Activated T-helper 17 cell treated with anti-CD3 and anti-CD28 coated beads, Interleukin-2, amount 50 U/mL, for 72 hours (primary cell): ENCODE results near the gene THEMIS. TPM values are rescaled to one million over a fixed set of nuclear protein-coding genes. Genes with fewer than 3 reads are reported as not detected.
"Not testable (repeated sequence)": the region's sequence is repeated elsewhere in the genome, so short reads cannot be mapped to it uniquely, and the experiment has no call there.

ENCODE experiments used
- ATAC-seq: fragments of 150-1000 bp; cut with Tn5 transposase; replicated peaks from 2 replicates; pipeline ENCODE4 v1.10.0; 2021; ENCODE audit warnings: mild to moderate bottlenecking, moderate library complexity
- H3K27ac Mint-ChIP-seq: one replicate; pipeline ENCODE4 v1.8.0; 2022; ENCODE audit warnings: mixed read lengths
- H3K27me3 Mint-ChIP-seq: one replicate; pipeline ENCODE4 v1.8.0; 2022; ENCODE audit warnings: mixed read lengths
- H3K36me3 Mint-ChIP-seq: one replicate; pipeline ENCODE4 v1.8.0; 2022; ENCODE audit warnings: low read depth, mild to moderate bottlenecking, mixed read lengths
- H3K4me1 Mint-ChIP-seq: one replicate; pipeline ENCODE4 v1.8.0; 2022; ENCODE audit warnings: mixed read lengths
- H3K4me3 Mint-ChIP-seq: one replicate; pipeline ENCODE4 v1.8.0; 2022; ENCODE audit warnings: mild to moderate bottlenecking, mixed read lengths
- H3K9me3 Mint-ChIP-seq: one replicate; pipeline ENCODE4 v1.8.0; 2022; ENCODE audit warnings: mixed read lengths
- total RNA-seq, 2 donors: library from RNA; stranded (reverse); gene quantifications; one replicate each; pipeline ENCODE4 v1.2.3, GENCODE V29; 2022

The THEMIS gene
- total RNA-seq, 2 donors from 2014 or later = 64.9 to 72.9 TPM

DNA sequence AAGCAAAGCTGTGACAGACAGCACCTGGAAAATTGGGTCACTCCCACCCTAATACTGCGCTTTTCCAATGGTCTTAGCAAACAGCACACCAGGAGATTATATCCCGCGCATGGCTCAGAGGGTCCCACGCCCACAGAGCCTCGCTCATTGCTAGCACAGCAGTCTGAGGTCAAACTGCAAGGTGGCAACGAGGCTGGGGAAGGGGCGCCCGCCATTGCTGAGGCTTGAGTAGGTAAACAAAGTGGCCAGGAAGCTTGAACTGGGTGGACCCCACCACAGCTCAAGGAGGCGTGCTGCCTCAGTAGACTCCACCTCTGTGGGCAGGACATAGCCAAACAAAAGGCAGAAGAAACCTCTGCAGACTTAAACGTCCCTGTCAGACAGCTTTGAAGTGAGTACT is 25.6 kb upstream of the THEMIS start:
- H3K4me3 Mint-ChIP-seq, H3K27me3 Mint-ChIP-seq, H3K36me3 Mint-ChIP-seq, H3K27ac Mint-ChIP-seq, ATAC-seq: not testable (repeated sequence)
- Mint-ChIP-seq H3K4me1 (peaks cover 38% of the 10 kb centered on the region), H3K9me3 (peaks cover 12% of the 10 kb centered on the region)

DNA sequence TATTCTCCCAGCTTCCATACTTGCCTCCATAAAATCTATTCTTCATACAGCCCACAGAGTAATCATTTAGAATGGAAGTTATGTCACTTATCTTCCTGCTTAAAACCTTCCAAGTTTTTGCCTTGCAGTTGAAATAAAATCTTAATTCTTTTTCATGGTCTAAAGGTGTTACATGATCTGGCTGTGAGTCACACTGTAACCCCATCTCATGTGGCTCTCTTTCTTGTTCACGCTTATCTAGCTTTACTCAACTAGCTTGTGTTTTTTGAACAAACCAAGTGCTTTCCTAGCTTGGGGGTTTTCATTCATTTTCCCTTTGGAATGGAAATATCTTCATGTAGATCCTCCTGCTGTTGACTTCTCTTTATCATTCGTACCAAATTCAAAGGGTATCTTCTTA is 23.6 kb upstream of the THEMIS start:
- H3K36me3 Mint-ChIP-seq = no peaks in the 10 kb centered on the region
- H3K4me1 Mint-ChIP-seq = peaks cover 45% of the 10 kb centered on the region
- no peaks in the 10 kb centered on the region for H3K27me3 Mint-ChIP-seq
- peak; percentile 88 for ATAC-seq
- peaks cover 12% of the 10 kb centered on the region for H3K9me3 Mint-ChIP-seq
- no peak overlapping the region for H3K27ac Mint-ChIP-seq
- peak overlapping the region; percentile 22 for H3K4me3 Mint-ChIP-seq

DNA sequence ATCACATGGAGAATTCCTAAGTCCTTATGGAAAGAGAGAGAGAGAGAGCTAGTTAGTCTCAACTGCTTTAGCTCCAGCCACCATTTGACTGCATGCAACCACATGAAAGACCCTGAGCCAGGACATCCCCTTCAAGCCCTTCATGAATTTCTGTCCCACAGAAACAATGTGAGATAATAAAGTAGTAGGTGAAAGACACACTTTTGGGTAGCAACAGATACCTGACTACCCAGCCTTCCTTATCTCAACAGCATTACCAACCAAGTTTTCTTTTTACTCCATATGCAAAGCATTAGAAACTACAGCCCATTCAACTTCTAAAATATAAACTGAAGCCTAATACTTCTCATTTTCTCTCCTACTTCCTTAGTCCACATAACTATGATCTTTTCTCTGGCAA is 23.2 kb upstream of the THEMIS start:
- peak; percentile 49 for ATAC-seq
- Mint-ChIP-seq H3K27me3 (no peaks in the 10 kb centered on the region), H3K9me3 (peaks cover 11% of the 10 kb centered on the region), H3K4me3 (peak overlapping the region; percentile 22), H3K4me1 (peaks cover 49% of the 10 kb centered on the region), H3K36me3 (no peaks in the 10 kb centered on the region), H3K27ac (no peak overlapping the region)

DNA sequence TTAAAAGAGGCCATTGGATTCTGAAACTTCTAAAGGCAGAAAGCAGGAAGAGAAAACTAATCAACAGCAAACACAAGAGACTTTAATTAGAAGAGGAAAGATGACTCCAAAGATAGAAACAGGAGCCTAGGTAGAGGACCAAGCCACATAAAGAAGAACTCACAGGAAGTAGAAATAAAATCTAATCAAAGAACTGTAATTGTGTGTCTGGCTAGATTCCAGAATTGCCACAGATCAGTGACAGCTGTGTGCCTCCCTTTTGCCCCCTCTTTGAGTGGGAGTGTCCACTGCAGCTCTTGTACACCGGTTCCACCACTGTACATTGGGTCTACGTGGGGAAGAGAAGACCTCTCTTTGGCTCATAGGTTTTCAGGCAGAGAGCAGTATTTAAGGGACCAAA is 22.3 kb upstream of the THEMIS start:
- Mint-ChIP-seq H3K4me1 (peaks cover 48% of the 10 kb centered on the region), H3K27me3 (no peaks in the 10 kb centered on the region), H3K27ac (peak overlapping the region; percentile 6), H3K4me3 (peak overlapping the region; percentile 60), H3K9me3 (peaks cover 5% of the 10 kb centered on the region), H3K36me3 (no peaks in the 10 kb centered on the region)
- ATAC-seq = no peak

DNA sequence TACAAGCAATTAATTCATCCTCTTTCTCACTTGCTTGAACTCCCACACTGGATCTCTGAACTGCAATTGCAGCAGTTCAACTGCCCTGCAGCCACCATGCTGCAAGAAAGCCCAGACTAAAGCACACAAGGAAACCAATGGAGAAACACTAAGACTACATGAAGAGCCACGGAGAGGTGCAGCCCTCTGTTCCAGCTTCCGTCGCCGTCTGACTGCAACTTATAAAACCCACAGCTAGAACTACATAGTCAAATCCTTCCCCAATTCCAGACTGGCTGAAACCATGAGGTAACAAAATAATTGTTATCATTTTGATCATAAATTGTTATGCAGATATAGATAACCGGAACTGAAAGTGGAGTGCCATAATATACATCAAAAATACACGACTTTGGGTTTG is 21.1 kb upstream of the THEMIS start:
- no peak for ATAC-seq
- peak overlapping the region; percentile 60 for H3K4me3 Mint-ChIP-seq

DNA sequence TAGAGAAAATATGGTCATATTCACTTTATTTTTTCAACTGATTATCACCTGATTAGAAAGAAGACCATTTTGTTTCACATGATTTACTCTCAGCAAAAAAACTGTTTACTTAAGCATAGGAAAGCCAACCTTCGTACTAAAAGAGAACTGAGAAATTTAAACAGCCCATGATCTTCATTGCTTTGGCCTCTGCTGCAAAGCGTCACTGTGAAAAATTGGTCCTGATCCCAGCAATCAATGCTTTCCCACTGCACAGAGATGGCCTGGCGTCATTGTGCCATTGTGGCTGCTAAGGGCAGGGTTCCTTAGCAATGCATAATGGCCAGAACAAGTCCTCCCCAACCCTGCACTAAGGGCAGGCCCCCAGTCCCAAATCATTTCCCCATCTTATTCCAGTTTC is 19.9 kb upstream of the THEMIS start:
- H3K36me3 Mint-ChIP-seq = no peaks in the 10 kb centered on the region
- H3K4me3 Mint-ChIP-seq = peak overlapping the region; percentile 77
- H3K4me1 Mint-ChIP-seq = peaks cover 54% of the 10 kb centered on the region
- no peak overlapping the region for H3K27ac Mint-ChIP-seq
- H3K27me3 Mint-ChIP-seq = no peaks in the 10 kb centered on the region
- ATAC-seq = no peak
- H3K9me3 Mint-ChIP-seq = peaks cover 5% of the 10 kb centered on the region

More for the DNA sequence above, 21.1 kb upstream of the THEMIS start:
- Mint-ChIP-seq H3K36me3 (no peaks in the 10 kb centered on the region), H3K4me1 (peaks cover 51% of the 10 kb centered on the region), H3K9me3 (peaks cover 5% of the 10 kb centered on the region), H3K27ac (peak overlapping the region; percentile 6), H3K27me3 (no peaks in the 10 kb centered on the region)

DNA sequence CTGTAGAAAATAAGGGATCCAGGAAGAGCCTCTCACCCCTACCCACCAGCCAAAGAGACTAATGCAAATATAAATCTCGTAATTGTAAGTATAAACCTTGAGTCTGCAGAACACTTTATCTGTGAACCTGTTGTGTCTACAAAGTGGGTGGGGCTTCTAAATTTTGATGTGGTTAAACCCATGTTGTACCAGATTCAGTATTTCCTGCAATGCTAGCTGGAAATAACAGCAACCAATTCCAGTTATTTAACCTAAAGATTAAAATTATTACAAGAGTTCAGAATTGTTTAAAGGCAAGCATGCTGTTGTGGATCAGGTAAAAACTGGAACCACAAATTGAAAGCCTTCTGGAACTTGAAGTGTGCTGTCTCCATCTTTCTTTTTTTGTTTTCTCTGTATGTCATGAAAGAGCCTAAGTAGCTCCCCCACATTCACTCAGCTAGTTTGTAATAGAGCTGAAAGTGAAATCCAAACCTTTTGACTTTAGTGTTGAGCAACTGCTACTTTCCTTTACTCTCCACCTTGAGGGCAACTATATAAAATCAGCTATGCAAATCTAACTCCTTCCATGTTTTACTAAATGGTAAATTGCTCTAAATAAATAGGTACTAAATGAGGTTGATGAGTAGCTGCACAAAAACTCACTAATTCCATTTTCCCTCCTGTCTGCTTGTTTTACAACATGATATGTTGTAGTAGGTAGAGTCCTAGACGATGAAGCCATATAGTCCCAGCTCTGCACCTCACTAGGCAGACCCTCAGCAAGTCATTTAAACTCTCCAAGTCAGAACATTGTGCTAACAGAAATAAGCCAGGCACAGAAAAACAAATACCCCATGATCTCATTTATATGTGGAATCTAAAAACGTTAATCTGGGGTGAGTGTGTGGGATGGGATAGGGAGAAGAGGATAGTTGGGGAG is 17.9 kb upstream of the THEMIS start:
- Mint-ChIP-seq H3K4me3 (peak overlapping the region; percentile 77), H3K27me3 (no peaks in the 10 kb centered on the region), H3K27ac (peak overlapping the region; percentile 44), H3K4me1 (peaks cover 52% of the 10 kb centered on the region), H3K36me3 (no peaks in the 10 kb centered on the region), H3K9me3 (no peaks in the 10 kb centered on the region)
- ATAC-seq = peak; percentile 84

DNA sequence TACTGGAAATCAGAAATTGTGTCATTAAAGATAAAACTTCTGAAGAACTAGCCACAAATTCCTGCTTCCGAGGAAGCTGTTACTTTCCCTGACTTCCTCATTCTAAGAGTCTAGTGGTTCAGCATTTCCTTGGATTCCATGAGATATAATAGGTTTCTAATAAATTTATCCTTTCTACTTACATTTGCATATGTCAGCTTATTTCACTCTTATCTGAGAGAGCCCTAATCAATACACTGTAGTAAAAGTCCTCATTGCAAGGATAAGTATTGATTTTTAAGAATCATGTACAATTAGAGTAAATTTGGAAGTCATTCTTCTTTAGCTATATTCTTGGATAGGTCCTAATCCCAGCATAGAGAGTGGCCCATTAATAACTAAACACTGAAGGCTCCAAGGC is 16.9 kb upstream of the THEMIS start:
- peak overlapping the region; percentile 77 for H3K4me3 Mint-ChIP-seq

DNA sequence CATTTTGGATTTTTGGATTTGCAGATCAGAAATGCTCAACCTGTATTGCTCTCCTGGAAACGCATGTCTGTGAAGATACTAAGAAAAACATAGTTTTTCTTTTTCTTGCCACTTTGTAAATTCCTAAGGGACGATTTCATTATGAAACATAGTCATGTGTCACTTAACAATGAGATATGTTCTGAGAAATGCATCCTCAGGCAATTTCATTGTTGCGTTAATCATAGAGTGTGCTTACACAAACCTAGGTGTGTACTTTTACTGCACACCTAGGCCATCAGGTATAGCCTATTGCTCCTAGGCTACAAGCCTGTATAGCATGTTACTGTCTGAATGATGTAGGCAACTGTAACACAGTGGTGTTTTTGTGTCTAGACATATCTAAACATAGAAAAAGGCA is 13.4 kb upstream of the THEMIS start:
- H3K4me3 Mint-ChIP-seq = peak overlapping the region; percentile 77
- peak; percentile 49 for ATAC-seq
- H3K36me3 Mint-ChIP-seq = peaks cover 5% of the 10 kb centered on the region
- peak overlapping the region; percentile 63 for H3K27ac Mint-ChIP-seq
- peaks cover 42% of the 10 kb centered on the region for H3K4me1 Mint-ChIP-seq
- H3K9me3 Mint-ChIP-seq = peaks cover 8% of the 10 kb centered on the region
- no peaks in the 10 kb centered on the region for H3K27me3 Mint-ChIP-seq

More for the DNA sequence above, 16.9 kb upstream of the THEMIS start:
- Mint-ChIP-seq H3K36me3 (no peaks in the 10 kb centered on the region), H3K27ac (peak overlapping the region; percentile 44), H3K9me3 (peaks cover 3% of the 10 kb centered on the region), H3K27me3 (no peaks in the 10 kb centered on the region), H3K4me1 (peaks cover 51% of the 10 kb centered on the region)
- ATAC-seq = no peak

DNA sequence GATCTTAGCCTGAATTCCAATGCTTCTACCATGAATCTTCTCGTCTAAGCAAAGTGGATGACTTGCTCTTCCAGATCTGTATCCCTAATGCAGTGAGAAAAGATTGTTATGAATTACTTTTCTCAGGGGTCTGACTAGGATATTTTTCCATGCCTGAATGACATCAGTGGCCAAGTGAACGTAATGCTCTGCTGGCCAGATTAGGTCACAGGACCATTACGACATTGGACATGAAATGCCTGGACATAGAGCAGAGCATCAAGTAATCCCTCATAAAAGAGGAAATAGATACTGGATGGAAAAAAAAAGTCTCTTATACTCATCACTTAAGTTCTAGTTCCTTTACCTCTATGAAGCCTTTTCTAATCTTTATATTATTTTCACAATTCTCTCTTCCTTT is 12.1 kb upstream of the THEMIS start:
- H3K36me3 Mint-ChIP-seq = peaks cover 5% of the 10 kb centered on the region
- peak overlapping the region; percentile 47 for H3K27ac Mint-ChIP-seq
- H3K27me3 Mint-ChIP-seq = no peaks in the 10 kb centered on the region
- ATAC-seq = no peak
- peaks cover 8% of the 10 kb centered on the region for H3K9me3 Mint-ChIP-seq
- peak overlapping the region; percentile 77 for H3K4me3 Mint-ChIP-seq
- peaks cover 42% of the 10 kb centered on the region for H3K4me1 Mint-ChIP-seq

DNA sequence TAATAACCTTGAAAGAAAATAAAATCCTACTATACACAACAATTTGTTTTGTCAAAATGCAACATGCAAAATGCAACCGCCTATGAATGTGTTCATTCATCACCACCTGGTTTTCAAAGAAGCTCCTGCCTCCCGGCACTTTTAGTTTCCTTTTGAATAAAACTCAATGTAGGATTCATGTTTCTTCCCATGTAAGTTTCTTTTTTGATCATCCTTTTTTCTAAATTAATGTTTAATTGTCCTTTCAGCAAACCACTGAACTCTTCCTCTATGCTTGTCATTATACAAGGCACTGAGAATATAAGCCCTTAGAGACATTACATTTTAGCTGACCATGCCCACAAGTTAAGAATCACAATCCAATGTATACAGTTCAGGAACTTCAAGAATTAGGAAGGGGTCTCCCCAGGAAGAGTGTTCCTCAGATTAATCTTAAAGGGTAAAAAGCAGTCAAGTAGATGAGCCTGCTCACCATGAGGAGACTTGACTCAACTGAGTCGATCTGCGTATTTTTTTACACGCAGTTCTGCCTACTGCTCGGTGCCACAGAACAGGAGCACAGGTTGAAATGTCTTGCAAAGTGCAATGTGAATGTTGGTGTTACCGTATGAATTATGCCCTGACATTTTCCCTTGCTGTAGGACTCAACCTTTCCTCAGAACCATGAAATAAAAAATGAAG is 7.2 kb upstream of the THEMIS start:
- peak overlapping the region; percentile 89 for H3K27ac Mint-ChIP-seq
- H3K27me3 Mint-ChIP-seq = no peaks in the 10 kb centered on the region
- peaks cover 8% of the 10 kb centered on the region for H3K9me3 Mint-ChIP-seq
- peaks cover 37% of the 10 kb centered on the region for H3K4me1 Mint-ChIP-seq
- peak; percentile 86 for ATAC-seq
- peaks cover 5% of the 10 kb centered on the region for H3K36me3 Mint-ChIP-seq
- peak overlapping the region; percentile 79 for H3K4me3 Mint-ChIP-seq

DNA sequence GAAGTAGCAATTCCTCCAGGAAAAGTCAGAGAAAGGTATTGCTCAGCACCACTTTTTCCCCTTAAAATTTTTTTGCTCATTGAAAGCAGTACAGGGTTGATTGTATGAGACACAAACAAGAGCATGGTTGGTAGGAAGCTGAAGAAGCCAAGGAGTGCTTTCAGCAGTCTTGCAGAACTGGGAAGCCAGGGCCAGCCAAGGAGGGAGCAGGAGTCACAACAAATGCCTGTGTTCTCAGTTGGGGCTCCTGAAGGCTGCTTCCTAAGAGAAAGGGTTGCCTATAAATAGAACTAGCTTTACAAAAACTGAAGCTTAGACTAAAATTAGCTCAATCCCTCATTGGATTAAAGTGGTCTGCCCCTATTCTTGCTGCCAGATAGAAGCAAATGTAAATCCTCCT is 3.3 kb upstream of the THEMIS start:
- Mint-ChIP-seq H3K36me3 (peaks cover 14% of the 10 kb centered on the region), H3K4me1 (peaks cover 27% of the 10 kb centered on the region), H3K27ac (peak overlapping the region; percentile 56), H3K9me3 (no peaks in the 10 kb centered on the region), H3K4me3 (peak overlapping the region; percentile 96), H3K27me3 (no peaks in the 10 kb centered on the region)
- no peak for ATAC-seq

DNA sequence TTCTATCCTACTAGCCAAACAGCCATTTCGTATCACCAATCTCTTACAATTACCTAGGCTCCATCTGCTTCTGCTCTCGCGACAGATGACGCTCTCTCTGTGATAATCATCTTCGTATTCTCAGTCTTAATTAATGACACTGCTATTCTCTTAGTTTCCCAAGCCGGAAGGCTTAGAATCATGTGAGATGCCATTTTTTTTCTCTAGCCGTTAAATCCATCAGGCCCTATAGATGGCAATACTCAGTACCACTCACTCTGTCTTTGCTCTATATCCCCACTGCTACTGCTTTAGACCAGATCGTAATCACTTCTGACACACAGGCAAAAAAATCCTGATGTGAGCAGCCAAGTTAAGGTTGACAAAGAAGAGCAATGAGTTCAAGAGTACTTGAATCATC is 2.1 kb upstream of the THEMIS start:
- no peaks in the 10 kb centered on the region for H3K27me3 Mint-ChIP-seq
- H3K4me1 Mint-ChIP-seq = peaks cover 22% of the 10 kb centered on the region
- H3K27ac Mint-ChIP-seq = peak overlapping the region; percentile 94
- H3K36me3 Mint-ChIP-seq = peaks cover 26% of the 10 kb centered on the region
- peak overlapping the region; percentile 96 for H3K4me3 Mint-ChIP-seq
- H3K9me3 Mint-ChIP-seq = no peaks in the 10 kb centered on the region
- peak; percentile 30 for ATAC-seq

DNA sequence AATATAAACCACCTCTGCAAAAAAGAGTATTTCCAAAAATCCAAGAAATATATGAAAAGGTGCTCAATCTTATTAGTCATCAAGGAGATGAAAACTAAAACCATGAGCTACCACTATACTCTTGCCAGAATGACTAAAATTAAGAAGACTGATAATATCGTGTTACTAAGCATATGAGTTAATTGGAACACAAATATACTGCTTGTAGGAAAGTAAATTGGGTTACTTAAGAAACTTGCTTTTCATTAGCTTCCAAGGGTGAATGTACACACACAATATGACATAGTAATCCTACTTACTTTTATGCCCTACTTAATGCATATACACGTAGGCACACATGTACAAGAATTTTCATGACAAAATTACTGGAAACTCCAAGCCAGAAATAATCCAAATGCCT is 3.4 kb downstream of the THEMIS start:
- Mint-ChIP-seq H3K4me3 (peak overlapping the region; percentile 96), H3K27ac (peak overlapping the region; percentile 94)

DNA sequence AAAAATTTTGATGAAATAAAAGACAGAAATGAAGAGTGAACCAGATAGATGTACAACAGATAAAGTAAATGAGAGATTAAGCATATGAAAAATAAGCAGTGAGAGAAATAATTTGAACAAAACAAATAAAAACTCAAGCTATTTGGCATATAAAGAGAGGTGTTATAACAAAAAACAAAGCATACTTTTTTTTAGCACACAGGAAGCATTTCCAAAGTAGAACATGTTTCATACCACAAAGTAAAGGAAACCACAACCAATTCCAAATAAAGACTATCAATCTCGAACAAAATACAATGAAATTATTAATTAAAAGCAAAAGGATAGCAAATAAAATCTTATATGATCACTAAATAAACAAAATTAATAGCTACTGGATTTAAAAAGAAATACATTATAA is 6.8 kb downstream of the THEMIS start:
- H3K4me1 Mint-ChIP-seq = peaks cover 34% of the 10 kb centered on the region
- peaks cover 69% of the 10 kb centered on the region for H3K36me3 Mint-ChIP-seq
- no peak for ATAC-seq

More for the DNA sequence above, 3.4 kb downstream of the THEMIS start:
- peaks cover 15% of the 10 kb centered on the region for H3K4me1 Mint-ChIP-seq
- no peaks in the 10 kb centered on the region for H3K27me3 Mint-ChIP-seq
- H3K36me3 Mint-ChIP-seq = peaks cover 51% of the 10 kb centered on the region
- H3K9me3 Mint-ChIP-seq = no peaks in the 10 kb centered on the region
- peak; percentile 76 for ATAC-seq

More for the DNA sequence above, 6.8 kb downstream of the THEMIS start:
- Mint-ChIP-seq H3K9me3 (peaks cover 3% of the 10 kb centered on the region), H3K27ac (peak overlapping the region; percentile 88), H3K4me3 (peak overlapping the region; percentile 86), H3K27me3 (no peaks in the 10 kb centered on the region)
